NCI-H1048 (cell line): Measurements from ENCODE around the gene ACOT9.
"Not testable (repeated sequence)": the region's sequence is repeated elsewhere in the genome, so short reads cannot be mapped to it uniquely, and the experiment has no call there.

Experiments used
- DNase-seq: peaks from one replicate; lab custom pipeline; 2025; lab: John Stamatoyannopoulos, UW

The ACOT9 gene

GRCh38 chrX:23742697-23743622 lies at the start of gene ACOT9:
Gene ACOT9 (minus strand): TSS chrX:23743276. CDS start chrX:23743144, 132 bp downstream.
- peak; percentile 49 for DNase-seq

GRCh38 chrX:23790155-23790497 lies 47.0 kb upstream of the ACOT9 start:
- DNase-seq: no peak

- DNase-seq: no peak
These were observed 46.5 kb upstream of the ACOT9 start for GRCh38 chrX:23789386-23790154.

GRCh38 chrX:23788946-23789345 lies 45.9 kb upstream of the ACOT9 start:
- no peak for DNase-seq

GRCh38 chrX:23788521-23788920 lies 45.4 kb upstream of the ACOT9 start:
- no peak for DNase-seq

GRCh38 chrX:23787745-23788118 lies 44.7 kb upstream of the ACOT9 start:
- DNase-seq: no peak

- no peak for DNase-seq
These were observed 43.3 kb upstream of the ACOT9 start for GRCh38 chrX:23786268-23786815.

GRCh38 chrX:23785580-23785979 lies 42.5 kb upstream of the ACOT9 start:
- no peak for DNase-seq

GRCh38 chrX:23784470-23785331 lies 41.6 kb upstream of the ACOT9 start:
- DNase-seq: no peak

GRCh38 chrX:23783589-23784469 lies 40.8 kb upstream of the ACOT9 start:
- DNase-seq: no peak

- peak; percentile 78 for DNase-seq
These were observed 40.0 kb upstream of the ACOT9 start, which contains the start of gene SAT1 for GRCh38 chrX:23782863-23783588. Gene SAT1 (plus strand): TSS chrX:23783173. CDS start chrX:23783352, 179 bp downstream.

- peak; percentile 43 for DNase-seq
These were observed 39.4 kb upstream of the ACOT9 start for GRCh38 chrX:23782455-23782854.

GRCh38 chrX:23779025-23779424 lies 35.9 kb upstream of the ACOT9 start:
- no peak for DNase-seq

- DNase-seq: no peak
These were observed 33.3 kb upstream of the ACOT9 start for GRCh38 chrX:23776363-23776762.

- no peak for DNase-seq
These were observed 30.6 kb upstream of the ACOT9 start for GRCh38 chrX:23773601-23774175.

GRCh38 chrX:23771086-23771485 lies 28.0 kb upstream of the ACOT9 start:
- not testable (repeated sequence) for DNase-seq

- no peak for DNase-seq
These were observed 27.1 kb upstream of the ACOT9 start for GRCh38 chrX:23770142-23770541.

GRCh38 chrX:23766650-23767551 lies 23.8 kb upstream of the ACOT9 start:
- DNase-seq: no peak

- no peak for DNase-seq
These were observed 22.8 kb upstream of the ACOT9 start for GRCh38 chrX:23765868-23766267.
